NCI-H748 (cell line): ENCODE results near the gene MB.
"Not testable (repeated sequence)": the region's sequence is repeated elsewhere in the genome, so short reads cannot be mapped to it uniquely, and the experiment has no call there.

Experiments used
- DNase-seq: peaks from one replicate; lab custom pipeline; 2025; ENCODE audit not compliant: unreplicated experiment; lab: John Stamatoyannopoulos, UW

Gene MB

GRCh38 chr22:35617137-35617755 lies at the start of gene MB:
Gene MB, minus strand, starts transcription at chr22:35617329. Its CDS starts 72 bp downstream, at chr22:35617257.
- DNase-seq = no peak

GRCh38 chr22:35666699-35667098 lies 49.6 kb upstream of the MB start:
- not testable (repeated sequence) for DNase-seq

DNA sequence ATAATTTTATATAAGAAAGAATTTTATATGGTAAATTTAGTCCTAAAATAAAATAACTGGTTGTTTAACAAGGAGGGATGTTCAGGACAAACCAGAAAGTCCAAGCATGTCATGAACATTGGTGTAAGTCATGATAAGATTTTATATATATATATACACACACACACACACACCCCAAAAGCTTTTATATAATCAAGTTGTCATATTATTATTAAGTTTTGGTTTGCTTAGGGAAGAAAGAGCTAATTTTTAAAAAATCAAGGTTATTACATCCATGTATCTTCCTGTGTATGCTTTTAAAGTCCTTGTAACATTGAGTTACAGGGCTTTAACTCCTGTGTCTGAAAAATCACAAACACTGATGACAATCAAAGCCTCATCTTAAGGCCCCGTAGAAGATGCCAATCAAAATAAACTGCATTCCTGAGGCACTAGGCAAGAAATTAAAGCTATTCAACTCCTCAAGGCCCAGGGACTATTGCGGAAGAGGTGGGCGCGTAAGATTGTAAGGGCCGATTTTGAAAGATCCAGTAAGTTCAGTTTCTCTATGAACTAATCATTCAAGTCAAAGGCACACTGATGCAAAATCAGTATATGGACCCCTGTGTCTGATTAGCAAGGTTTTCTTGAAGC lies 47.9 kb upstream of the MB start:
- no peak for DNase-seq

GRCh38 chr22:35663371-35663770 lies 46.2 kb upstream of the MB start:
- DNase-seq = no peak

GRCh38 chr22:35662914-35663313 lies 45.8 kb upstream of the MB start:
- peak; percentile 14 for DNase-seq

- no peak for DNase-seq
Measured at GRCh38 chr22:35661464-35661863, 44.3 kb upstream of the MB start.

DNA sequence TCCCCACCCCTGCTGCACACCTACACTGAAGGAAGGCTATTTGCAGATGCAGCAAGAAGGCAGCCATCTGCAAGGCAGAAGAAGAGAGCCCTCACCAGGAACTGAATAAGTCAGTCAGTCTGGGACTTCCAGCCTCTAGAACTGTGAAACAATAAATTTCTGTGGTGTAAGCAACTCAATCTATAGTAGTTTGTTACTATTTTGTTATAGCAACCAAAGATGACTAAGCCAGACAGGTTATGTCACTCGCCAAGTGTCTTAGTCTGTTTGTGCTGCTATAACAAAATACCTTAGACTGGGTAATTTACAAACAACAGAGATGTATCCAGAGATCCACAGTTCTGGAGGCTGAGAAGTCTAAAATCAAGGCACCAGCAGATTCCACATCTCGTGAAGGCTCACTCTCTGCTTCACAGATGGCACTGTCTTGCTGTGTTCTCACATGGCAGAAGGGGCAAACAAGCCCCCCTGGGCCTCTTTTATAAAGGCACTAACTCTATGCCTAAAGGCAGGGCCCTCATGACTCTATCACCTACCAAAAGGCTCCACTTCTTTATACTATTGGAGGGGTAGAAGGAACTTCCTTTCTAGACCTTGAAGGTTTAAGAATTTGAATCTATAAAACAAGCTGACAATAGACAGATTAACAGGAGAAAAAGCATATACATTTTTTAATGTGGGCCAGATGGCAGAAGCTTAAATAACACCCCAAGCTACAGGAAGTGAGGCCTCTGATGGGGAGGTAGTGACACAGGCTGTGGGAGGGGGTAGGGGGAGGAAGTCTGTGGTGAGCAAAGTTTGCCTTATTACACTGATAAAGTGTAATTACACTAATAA lies 43.4 kb upstream of the MB start:
- DNase-seq = no peak

- DNase-seq = no peak
Measured at GRCh38 chr22:35657571-35658312, 40.6 kb upstream of the MB start.

- DNase-seq = no peak
Measured at GRCh38 chr22:35656284-35656752, 39.2 kb upstream of the MB start.

DNA sequence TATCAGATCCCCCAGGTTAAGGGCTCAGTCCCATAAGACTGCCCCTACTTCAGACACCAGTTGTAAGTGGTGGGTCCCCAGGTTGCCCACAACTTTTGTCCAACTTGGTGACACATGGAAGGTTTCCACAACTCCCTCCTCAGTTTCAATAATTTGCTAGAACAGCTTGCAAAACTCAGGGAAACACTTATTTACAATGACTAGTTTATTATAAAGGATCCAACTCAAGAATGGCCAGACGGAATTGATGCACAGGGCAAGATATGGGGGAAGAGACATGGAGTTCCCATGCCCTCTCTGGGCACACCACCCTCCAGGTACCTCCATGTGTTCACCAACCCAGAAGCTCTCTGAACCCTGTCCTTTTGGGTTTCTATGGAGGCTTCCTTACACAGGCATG lies 36.7 kb upstream of the MB start:
- DNase-seq = no peak

DNA sequence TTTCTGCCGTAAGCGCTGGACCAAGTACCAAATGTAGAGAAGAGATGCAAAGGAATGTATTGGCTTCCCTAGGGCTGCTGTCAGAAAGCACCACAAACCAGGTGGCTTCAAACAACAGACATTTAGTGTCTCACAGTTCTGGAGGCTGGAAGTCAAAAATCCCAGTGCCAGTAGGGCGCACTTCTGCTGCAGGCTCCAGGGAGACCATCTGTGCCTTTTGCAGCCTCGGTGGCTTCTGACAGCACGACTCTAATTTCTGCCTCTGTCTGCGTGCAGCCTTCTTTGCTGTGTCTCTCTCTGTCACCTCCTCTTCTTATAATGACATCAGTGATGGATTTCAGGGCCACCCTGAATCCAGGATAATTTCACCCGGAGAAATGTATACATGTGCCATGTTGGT lies 34.0 kb upstream of the MB start:
- DNase-seq = no peak

DNA sequence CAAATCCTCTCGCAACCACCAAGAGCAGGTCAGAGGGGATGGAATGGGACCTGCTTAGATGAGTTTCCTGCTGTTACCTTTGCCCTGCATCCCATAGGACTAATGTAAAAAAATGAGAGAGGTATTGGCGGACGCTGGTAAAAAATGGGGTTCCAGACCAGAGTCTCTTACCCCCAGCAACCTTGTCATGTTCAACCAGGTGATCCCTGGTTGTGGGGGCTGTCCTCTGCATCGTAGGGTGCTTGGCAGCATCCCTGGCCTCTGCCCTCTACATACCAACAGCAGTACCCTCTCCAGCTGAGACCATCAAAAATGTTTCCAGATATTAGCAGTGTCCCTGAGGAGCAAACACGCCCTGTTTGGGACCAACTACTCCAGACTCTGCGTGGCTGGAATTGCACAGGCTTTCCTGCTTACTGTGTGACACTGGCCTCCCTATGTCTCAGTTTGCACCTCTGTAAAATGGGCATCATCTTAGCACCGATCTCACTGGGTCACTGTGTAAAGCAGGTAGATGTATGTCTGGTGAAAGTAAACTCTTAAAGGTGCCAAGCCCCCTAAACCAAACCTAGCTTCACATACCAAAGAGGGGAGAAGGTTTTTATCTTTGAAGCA lies 32.6 kb upstream of the MB start:
- no peak for DNase-seq

DNA sequence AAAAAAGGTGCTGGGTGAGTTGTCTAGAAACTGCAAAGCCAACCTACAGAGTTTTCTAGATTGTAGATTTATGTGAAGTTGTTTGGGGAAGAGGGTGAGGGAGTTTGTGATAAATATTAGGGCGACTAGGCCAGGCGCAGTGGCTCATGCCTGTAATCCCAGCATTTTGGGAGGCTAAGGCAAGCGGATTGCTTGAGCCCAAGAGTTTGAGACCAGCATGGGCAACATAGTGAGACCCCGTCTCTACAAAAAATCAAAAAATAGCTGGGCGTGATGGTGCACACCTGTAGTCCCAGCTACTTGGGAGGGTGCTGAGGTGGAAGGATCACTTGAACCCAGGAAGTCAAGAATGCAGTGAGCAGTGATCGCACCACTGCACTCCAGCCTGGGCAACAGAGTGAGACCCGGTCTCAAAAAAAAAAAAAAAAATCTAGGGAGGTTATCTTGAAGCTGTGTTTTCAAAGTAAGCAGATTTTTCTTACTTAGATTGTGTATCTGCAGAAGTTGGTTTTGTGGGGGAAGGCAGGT lies 32.0 kb upstream of the MB start:
- DNase-seq = no peak

DNA sequence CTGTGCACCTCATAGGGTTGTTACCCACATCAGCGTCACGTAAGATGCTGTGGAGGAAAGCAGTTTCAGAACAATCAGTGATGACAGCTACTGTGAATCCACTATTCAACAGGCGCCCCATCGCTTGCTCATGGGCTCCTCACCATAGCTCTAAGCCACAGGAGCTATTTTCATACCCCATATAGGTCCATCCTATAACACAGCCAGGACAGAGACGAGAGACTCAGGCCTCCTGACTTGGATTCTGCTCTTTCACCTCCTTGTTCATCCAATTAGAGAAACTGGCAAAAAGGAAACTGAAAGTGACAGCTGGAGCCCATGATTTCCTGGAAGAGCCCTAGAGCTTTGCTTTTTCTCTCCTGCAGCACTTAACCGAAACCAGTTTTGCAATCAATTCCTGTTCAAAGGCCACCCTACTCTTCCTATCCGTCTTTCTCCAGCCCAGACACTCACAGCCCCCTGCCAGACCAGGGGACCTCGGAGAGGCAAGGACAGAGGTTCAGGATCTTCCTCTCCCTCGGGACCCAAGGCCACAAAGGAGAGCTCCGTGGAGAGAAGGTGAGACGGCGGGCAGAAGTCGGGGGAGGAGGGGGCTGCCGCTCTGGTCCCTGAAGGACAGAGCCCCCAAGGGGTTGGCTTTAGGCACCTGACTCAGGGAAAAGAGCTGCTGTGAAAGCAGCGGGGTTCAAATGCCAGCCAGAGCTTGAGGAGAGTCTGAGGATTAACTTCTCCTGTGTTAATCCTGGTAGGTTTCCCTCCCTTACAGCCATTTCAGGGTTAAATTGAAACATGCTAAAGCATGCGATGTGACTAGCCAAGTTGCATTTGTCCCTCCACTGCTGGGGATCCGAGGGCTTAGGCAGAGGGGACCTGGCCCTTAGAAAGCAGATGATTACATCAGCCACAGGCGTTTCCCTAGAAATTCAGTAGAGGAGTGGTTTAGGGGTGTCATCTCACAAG lies 31.2 kb upstream of the MB start, which contains the start of gene APOL6:
Gene APOL6 (plus strand): TSS at position 381 of the 960 bp plus-strand sequence. CDS start 7,980 bp downstream, outside the sequence.
- DNase-seq = no peak

DNA sequence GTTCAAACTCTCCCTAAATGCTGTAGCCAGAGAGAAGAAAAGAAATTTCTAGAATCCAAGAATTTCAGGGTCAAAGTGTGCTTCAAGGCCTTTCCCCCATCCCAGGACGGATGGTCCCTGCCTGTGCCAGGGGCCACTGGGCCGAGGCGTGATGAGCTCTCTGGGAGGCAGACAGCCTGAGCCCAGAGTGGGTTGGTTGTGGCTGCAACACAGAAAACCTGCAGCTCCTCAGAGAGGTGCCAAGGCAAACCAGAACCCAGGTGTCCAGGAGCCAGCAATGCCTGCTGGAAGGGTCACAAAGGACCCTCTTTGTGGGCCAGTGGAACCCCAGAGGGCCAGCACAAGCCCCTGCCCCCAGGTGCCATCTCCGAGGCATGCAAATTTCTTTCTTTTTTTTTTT lies 28.5 kb upstream of the MB start:
- DNase-seq = no peak

DNA sequence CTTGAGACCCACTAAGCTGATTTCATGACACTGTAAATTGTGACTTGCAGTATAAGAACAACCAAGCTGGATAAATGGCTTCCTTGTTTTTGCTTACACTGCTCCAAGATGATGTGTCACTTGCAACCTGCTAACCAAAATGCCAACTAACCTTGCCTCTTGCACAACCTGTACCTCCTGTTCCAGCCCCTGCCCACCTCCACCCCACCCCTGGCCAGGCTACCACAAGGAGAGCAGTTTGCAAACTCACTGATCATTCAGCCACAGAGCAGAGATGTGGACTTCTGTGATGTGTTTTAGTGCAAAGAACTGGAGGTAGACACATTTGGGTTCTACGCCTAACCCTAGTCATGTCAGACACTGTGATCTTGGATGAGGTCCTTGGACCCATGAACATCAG lies 26.9 kb upstream of the MB start:
- no peak for DNase-seq

DNA sequence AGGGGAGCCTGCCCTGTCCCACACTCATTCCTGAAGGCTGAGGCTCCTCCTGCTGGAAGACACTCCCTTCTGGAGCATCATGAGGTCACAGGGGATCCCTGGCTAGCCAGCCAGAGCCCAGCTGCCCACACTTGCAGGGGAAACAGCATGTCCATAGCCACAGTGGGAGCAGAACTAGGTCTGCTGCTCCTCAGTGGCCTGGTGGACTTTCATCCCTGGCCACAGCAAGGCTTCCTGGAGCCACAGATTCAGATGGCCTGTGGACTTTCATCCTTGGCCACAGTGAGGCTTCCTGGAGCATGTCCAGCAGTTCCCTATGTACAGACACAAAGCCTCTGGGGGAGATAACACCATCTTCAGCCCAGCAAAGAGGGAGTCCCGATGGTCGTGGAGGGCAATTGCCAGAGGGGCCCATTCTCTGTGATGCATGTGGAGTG lies 25.2 kb upstream of the MB start:
- DNase-seq = no peak

DNA sequence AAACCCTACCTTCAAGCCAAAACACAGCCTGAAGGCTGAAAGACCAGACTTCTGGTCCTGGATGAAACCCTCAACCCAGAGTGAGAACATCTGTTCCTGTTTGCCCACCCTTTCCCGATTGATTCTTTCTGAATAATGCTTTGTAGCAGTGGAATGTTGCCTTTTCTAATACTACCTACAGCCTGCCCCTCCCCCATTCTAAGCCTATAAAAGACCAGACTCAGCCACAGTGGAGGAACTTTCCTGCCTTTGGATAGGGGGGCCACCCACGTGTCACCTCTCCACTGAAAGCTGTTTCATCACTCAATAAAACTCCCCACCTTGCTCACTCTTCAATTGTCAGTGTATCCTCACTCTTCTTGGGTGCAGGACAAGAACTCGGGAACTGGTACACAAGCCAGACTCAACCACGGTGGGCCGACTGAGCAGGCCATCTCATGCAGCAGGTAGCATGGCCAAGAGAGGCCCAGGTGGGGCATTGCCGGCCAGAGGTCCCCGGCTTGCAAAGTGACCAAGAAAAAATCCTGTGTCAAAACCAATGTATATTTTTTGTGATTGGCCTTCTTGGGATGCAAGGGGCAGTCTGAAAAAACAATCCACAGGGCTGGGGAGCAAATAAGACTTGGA lies 24.5 kb upstream of the MB start:
- no peak for DNase-seq

GRCh38 chr22:35638410-35638809 lies 21.3 kb upstream of the MB start:
- no peak for DNase-seq
